H1 (cell line): ENCODE results near the gene RRM1. TPM values are rescaled to one million over a fixed set of nuclear protein-coding genes. Genes with fewer than 3 reads are reported as not detected.

Experiments used
- ATF2 ChIP-seq: IDR thresholded peaks from 2 replicates; pipeline ENCODE4 v1.6.1; 2012; ENCODE audit warnings: low read length, inconsistent platforms
- NRF1 ChIP-seq: IDR thresholded peaks from 2 replicates; pipeline ENCODE4 v1.6.1; 2011; ENCODE audit warnings: mild to moderate bottlenecking, low read depth, low read length, improper control_type of control experiment
- SIN3A ChIP-seq, 2 experiments: IDR thresholded peaks in 1 of 2; conservative IDR thresholded peaks in 1 of 2; 2 replicates each; pipeline ENCODE4 v1.6.1; 2011 to 2012; ENCODE audit warnings: low read length in 2 of 2, improper control_type of control experiment in 1 of 2, low read depth in 1 of 2, mild to moderate bottlenecking in 1 of 2
- TBP ChIP-seq: IDR thresholded peaks from 2 replicates; pipeline ENCODE4 v1.6.1; 2011; ENCODE audit warnings: low read depth, low read length, improper control_type of control experiment
- polyA plus RNA-seq, 7 experiments: library from polyadenylated mRNA; depleted of rRNA in 3 of 7; stranded (reverse) in 5 of 7; unstranded in 2 of 7; fragments of >200 nt in 5 of 7; fragments of 200-250 nt in 2 of 7; gene quantifications; 1 replicate in 5 of 7; 2 replicates in 1 of 7; 4 replicates in 1 of 7; pipeline versions ENCODE4 v1.2.1 to v1.2.3, GENCODE V29; 2011 to 2013; ENCODE audit warnings: missing spikeins in 2 of 7, mixed read lengths in 2 of 7
- total RNA-seq: library from RNA; stranded (reverse); fragmentation: NEBNext Ultra II Directional; extraction: Animal tissue kit (Norgen Biotek cat#: 25700); gene quantifications from 2 replicates; pipeline ENCODE4 v1.2.1, GENCODE V29; 2021

The RRM1 gene
- total and polyA plus RNA-seq, 2 of the 8 experiments (the other 6 are each of a cell fraction or from before 2014, with no cell fraction given), result 63.6 to 126 TPM

- TF ChIP-seq NRF1 (no peak), TBP (no peak; the same call in none of the 2 replicates), SIN3A (conservative IDR thresholded peaks at IDR 0.05 in 1 of 2, IDR thresholded peaks at IDR 0.05 in 1 of 2; ENCODE audit: low read depth in 1 of 2, low read length in 2 of 2) (no peak), ATF2 (no peak)
These were observed 92.7 kb downstream of the RRM1 start (continued) for GRCh38 chr11:4187055-4187988.

Other genes starting within 250 kb of the RRM1 start
- 11.6 and 12.2 TPM in 2 replicates for gene STIM1, start 239.1 kb upstream of the RRM1 start, total RNA-seq
- 11.1 and 17.9 TPM in 2 replicates for gene STIM1, start 239.1 kb upstream of the RRM1 start, polyA plus RNA-seq (2011; rRNA removed)